ENCODE measurements around the gene SLC35A2. TPM values are rescaled to one million over a fixed set of nuclear protein-coding genes. Genes with fewer than 3 reads are reported as not detected.
A peak's percentile ranks its signal among the peaks of the same experiment; 100 is the strongest.

Gene SLC35A2
- total RNA-seq = 33.9 and 34.9 TPM in 2 replicates
- long read RNA-seq, transcript SLC35A2-204 (4 exons, 3,047 nt) = major isoform, 16 of 21 reads
- long read RNA-seq, partial matches to known transcripts = 0 of 21 reads
- long read RNA-seq, other reads (novel, unspliced or antisense) = 2 of 21 reads

DNA sequence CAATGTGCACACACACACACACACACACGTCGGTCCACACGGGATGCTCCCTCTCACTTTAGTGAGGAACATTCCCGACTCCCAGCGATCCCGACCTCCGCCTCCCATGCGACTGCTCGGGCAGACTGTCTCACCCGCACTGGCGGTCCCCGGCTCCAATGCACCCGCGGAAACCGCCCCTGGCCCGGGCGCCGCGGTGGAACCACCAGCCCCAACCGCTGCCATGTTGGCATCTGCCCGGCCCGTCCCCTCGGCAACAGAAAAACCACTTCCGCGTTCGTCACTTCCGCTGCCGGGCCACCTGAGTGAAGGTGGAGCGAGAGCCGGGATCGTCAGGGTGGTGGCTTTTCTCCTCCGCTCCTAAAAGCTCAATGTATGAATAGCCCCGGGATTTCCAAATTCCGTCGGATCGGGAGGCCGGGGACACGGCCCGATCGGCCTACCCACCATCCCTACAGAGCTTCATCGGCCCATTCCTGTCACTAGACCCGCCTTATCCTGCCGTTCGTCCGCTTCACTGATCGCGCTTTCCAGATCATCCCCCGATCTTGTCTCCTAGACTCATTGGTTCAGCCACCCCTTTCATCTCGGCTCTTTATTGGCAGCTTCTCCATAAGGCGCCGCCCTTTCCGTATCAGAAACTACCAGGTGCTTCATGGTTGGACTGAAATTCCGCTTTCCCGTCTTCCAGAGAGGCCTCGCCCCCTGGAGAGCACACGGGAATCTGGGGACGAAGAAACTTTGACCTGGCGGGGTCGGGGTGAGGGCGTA is at the start of gene SLC35A2:
Gene SLC35A2, minus strand, starts transcription at position 235 of the 771 bp plus-strand sequence. Its CDS starts 10 bp downstream, at position 225.
- peaks cover 8% of the 10 kb centered on the region for H3K9me3 Mint-ChIP-seq (ENCODE audit: low read depth)
- peak within 1 kb of the TSS; percentile 97 for H3K27ac Mint-ChIP-seq
- H3K4me3 Mint-ChIP-seq (ENCODE audit: low read depth) = peak within 1 kb of the TSS; percentile 88
- TF ChIP-seq, protein P1, sequence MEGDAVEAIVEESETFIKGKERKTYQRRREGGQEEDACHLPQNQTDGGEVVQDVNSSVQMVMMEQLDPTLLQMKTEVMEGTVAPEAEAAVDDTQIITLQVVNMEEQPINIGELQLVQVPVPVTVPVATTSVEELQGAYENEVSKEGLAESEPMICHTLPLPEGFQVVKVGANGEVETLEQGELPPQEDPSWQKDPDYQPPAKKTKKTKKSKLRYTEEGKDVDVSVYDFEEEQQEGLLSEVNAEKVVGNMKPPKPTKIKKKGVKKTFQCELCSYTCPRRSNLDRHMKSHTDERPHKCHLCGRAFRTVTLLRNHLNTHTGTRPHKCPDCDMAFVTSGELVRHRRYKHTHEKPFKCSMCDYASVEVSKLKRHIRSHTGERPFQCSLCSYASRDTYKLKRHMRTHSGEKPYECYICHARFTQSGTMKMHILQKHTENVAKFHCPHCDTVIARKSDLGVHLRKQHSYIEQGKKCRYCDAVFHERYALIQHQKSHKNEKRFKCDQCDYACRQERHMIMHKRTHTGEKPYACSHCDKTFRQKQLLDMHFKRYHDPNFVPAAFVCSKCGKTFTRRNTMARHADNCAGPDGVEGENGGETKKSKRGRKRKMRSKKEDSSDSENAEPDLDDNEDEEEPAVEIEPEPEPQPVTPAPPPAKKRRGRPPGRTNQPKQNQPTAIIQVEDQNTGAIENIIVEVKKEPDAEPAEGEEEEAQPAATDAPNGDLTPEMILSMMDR (IDR thresholded peaks at IDR 0.05; ENCODE audit: unreplicated experiment) = no peak
- peaks cover 20% of the 10 kb centered on the region for H3K4me1 Mint-ChIP-seq (ENCODE audit: low read depth)
- peaks cover 10% of the 10 kb centered on the region for H3K36me3 Mint-ChIP-seq (ENCODE audit: insufficient read depth)
- peak; percentile 56 for DNase-seq (ENCODE audit: low spot score, unreplicated experiment)
- H3K27me3 Mint-ChIP-seq = no peaks in the 10 kb centered on the region

DNA sequence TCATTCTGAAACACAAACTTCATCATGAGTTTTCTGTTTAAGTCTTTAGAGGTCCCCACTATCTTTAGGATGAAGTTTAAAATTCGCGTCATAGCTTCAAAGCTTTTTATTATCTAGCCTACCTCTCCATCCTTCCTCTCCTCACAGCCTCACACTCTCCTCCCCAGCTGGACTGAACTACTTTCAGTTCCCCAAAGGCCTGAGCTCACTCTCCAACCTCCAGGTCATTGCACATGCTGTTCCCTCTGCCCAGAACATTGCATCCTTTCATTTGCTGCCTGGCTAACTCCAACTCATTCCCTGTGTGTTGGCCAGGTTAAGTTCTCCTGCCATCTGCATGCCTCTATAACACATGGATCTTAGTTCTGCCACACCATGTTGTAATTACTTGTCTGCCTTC is 48.8 kb upstream of the SLC35A2 start:
- TF ChIP-seq, protein P1 (IDR thresholded peaks at IDR 0.05; ENCODE audit: unreplicated experiment) = no peak
- no peaks in the 10 kb centered on the region for H3K27me3 Mint-ChIP-seq
- H3K36me3 Mint-ChIP-seq (ENCODE audit: insufficient read depth) = peaks cover 1% of the 10 kb centered on the region
- H3K27ac Mint-ChIP-seq = no peak overlapping the region
- H3K4me3 Mint-ChIP-seq (ENCODE audit: low read depth) = peak overlapping the region; percentile 53
- peaks cover 13% of the 10 kb centered on the region for H3K9me3 Mint-ChIP-seq (ENCODE audit: low read depth)
- no peak for DNase-seq (ENCODE audit: low spot score, unreplicated experiment)
- H3K4me1 Mint-ChIP-seq (ENCODE audit: low read depth) = peaks cover 10% of the 10 kb centered on the region

DNA sequence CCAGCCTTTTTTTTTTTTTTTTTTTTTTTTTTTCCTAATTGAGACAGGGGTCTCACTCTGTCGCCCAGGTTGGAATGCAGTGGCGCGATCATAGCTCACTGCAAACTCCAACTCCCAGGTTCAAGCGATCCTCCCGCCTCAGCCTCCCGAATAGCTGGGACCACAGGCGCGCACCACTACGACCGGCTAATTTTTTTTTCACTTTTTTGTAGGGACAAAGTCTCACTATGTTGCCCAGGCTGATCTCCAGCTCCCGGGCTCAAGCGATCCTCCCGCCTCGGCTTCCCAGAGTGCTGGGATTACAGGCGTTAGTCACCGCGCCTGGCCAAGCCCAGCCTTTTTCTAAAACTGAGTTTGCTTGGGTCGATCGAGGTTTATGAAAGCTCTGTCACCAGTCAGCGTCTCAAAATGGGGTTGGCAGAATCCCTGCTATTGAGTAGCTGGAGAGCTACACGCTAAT is 47.2 kb upstream of the SLC35A2 start:
- Mint-ChIP-seq H3K9me3 (ENCODE audit: low read depth) (peaks cover 18% of the 10 kb centered on the region), H3K36me3 (ENCODE audit: insufficient read depth) (peaks cover 2% of the 10 kb centered on the region), H3K27ac (peak overlapping the region; percentile 100), H3K27me3 (no peaks in the 10 kb centered on the region), H3K4me1 (ENCODE audit: low read depth) (peaks cover 10% of the 10 kb centered on the region), H3K4me3 (ENCODE audit: low read depth) (peak overlapping the region; percentile 100)
- TF ChIP-seq, protein P1 (IDR thresholded peaks at IDR 0.05; ENCODE audit: unreplicated experiment) = no peak
- no peak for DNase-seq (ENCODE audit: low spot score, unreplicated experiment)

DNA sequence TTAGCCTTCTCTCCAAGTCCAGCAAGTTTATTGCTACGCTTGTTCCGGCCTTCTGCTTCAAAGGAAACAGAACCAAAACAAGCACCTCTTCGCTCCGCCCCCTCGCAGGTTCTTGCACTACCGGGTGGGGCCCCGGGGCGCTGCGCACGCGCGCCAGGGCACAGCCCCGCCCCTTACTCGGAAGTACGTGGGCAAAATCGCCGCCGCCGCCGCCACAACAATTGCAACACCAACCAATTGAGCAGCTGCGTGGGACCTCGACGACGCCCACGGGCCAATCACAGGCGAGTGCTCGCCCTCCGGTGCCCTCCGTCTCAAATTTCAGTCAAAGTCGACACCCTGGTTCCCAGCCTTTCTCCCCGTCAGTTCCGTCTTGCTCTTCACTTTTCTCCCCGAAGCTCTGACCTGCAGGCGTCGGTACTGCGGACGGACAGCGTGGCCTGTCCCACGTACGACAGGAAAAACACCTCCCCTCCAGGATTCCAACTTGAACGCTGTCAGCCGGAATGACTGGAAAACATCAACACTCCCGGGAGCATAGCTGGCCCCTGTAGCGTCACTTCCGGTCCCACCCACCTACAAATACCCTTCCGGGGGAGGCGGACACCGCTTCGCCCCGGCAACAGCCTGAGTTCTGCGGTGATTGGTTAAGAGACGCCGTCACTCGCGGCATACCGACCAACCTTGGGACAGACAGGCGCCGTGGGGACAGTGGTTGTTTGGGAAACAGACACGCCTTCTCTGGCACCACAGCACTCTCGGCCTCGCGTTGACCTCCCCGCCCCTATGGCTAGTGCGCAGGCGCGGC is 46.6 kb upstream of the SLC35A2 start:
- H3K4me3 Mint-ChIP-seq (ENCODE audit: low read depth) = peak overlapping the region; percentile 100
- H3K9me3 Mint-ChIP-seq (ENCODE audit: low read depth) = peaks cover 18% of the 10 kb centered on the region
- DNase-seq (ENCODE audit: low spot score, unreplicated experiment) = peak; percentile 82
- peaks cover 2% of the 10 kb centered on the region for H3K36me3 Mint-ChIP-seq (ENCODE audit: insufficient read depth)
- H3K27me3 Mint-ChIP-seq = no peaks in the 10 kb centered on the region
- H3K4me1 Mint-ChIP-seq (ENCODE audit: low read depth) = peaks cover 10% of the 10 kb centered on the region
- peak overlapping the region; percentile 100 for H3K27ac Mint-ChIP-seq
- TF ChIP-seq, protein P1 (IDR thresholded peaks at IDR 0.05; ENCODE audit: unreplicated experiment) = no peak

DNA sequence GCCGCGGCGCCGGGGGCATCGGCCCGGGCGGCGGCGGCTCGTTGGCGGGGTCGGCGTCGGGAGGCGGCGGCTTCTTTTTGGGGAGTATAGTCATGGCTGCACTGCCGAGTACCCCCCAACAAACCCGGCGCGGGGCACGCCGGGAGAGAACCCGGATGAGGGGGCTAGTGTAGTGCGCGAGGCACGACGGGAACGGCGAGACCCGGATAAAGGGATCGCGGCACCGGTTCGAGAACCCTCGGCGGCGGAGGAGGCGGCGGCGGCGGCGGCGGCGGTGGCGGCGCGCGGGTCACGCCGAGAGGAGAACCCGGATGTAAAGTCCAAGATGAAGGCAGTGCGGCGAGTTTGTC is 46.0 kb upstream of the SLC35A2 start, which contains the start of gene OTUD5:
Gene OTUD5, minus strand, starts transcription at position 131 of the 350 bp plus-strand sequence. Its CDS starts 37 bp downstream, at position 94.
- H3K9me3 Mint-ChIP-seq (ENCODE audit: low read depth) = peaks cover 18% of the 10 kb centered on the region
- peak; percentile 23 for DNase-seq (ENCODE audit: low spot score, unreplicated experiment)
- peak within 1 kb of the TSS; percentile 100 for H3K4me3 Mint-ChIP-seq (ENCODE audit: low read depth)

More for the DNA sequence above, 46.0 kb upstream of the SLC35A2 start, which contains the start of gene OTUD5:
- Mint-ChIP-seq H3K4me1 (ENCODE audit: low read depth) (peaks cover 10% of the 10 kb centered on the region), H3K27ac (peak within 1 kb of the TSS; percentile 100), H3K36me3 (ENCODE audit: insufficient read depth) (peaks cover 1% of the 10 kb centered on the region), H3K27me3 (no peaks in the 10 kb centered on the region)
- TF ChIP-seq, protein P1 (IDR thresholded peaks at IDR 0.05; ENCODE audit: unreplicated experiment) = no peak
